WTC11 (cell line): ENCODE measurements around the gene BTBD9. TPM values are rescaled to one million over a fixed set of nuclear protein-coding genes. Genes with fewer than 3 reads are reported as not detected.

Experiments
- ATAC-seq: fragments of 200-7000 bp; cut with Tn5 transposase; 2 replicates; pipeline ENCODE4 v1.10.0; 2021; ENCODE audit warnings: mild to moderate bottlenecking, moderate library complexity
- CTCF ChIA-PET: fragments of 300-600 bp; sonication (Branson Sonifier 250); formaldehyde crosslinking; loops from one replicate; lab custom pipeline; 2021; ENCODE audit warnings: antibody characterized with exemption; lab: Charles Lee
- POLR2A ChIA-PET: fragments of 350-600 bp; sonication (Branson Sonifier 250); formaldehyde crosslinking; loops from one replicate; lab custom pipeline; 2021; ENCODE audit warnings: antibody characterized with exemption; lab: Charles Lee
- DNase-seq: peaks from one replicate; pipeline ENCODE4 v3.0.0; 2021; ENCODE audit warnings: low spot score
- H3K27ac Mint-ChIP-seq: 2 replicates; pipeline ENCODE4 v1.8.0; 2021; ENCODE audit warnings: mixed read lengths
- H3K27me3 Mint-ChIP-seq: 2 replicates; pipeline ENCODE4 v1.8.0; 2021; ENCODE audit warnings: low read depth, mild to moderate bottlenecking, moderate library complexity, mixed read lengths
- H3K36me3 Mint-ChIP-seq: 2 replicates; pipeline ENCODE4 v1.8.0; 2021; ENCODE audit warnings: mixed read lengths
- H3K4me1 Mint-ChIP-seq: 2 replicates; pipeline ENCODE4 v1.8.0; 2022; ENCODE audit warnings: mixed read lengths
- H3K4me3 Mint-ChIP-seq: 2 replicates; pipeline ENCODE4 v1.8.0; 2021; ENCODE audit warnings: mild to moderate bottlenecking, moderate library complexity, mixed read lengths
- H3K9me3 Mint-ChIP-seq: 2 replicates; pipeline ENCODE4 v1.8.0; 2021; ENCODE audit warnings: mixed read lengths
- ELF4 ChIP-seq: sonication (generic); formaldehyde crosslinking; IDR thresholded peaks from 2 replicates; pipeline ENCODE4 v1.8.1; 2022; ENCODE audit warnings: low read depth, mild to moderate bottlenecking, moderate library complexity, missing genetic modification reagents
- EMX1 ChIP-seq: fragments of 250-450 bp; sonication (Bioruptor Pico); IDR thresholded peaks from 2 replicates; pipeline ENCODE4 v1.8.0; 2021; ENCODE audit warnings: mild to moderate bottlenecking
- GTF2I ChIP-seq: fragments of 250-450 bp; sonication (Bioruptor Pico); conservative IDR thresholded peaks from 2 replicates; pipeline ENCODE4 v1.4.0; 2021; ENCODE audit warnings: mild to moderate bottlenecking
- HMGA2 ChIP-seq: fragments of 250-450 bp; sonication (Bioruptor Pico); IDR thresholded peaks from 2 replicates; pipeline ENCODE4 v1.4.0; 2021; ENCODE audit warnings: mild to moderate bottlenecking, moderate library complexity
- KAT7 ChIP-seq: sonication (generic); formaldehyde crosslinking; IDR thresholded peaks from 2 replicates; pipeline ENCODE4 v1.8.1; 2023; ENCODE audit warnings: missing genetic modification reagents, mild to moderate bottlenecking, borderline replicate concordance
- MAX ChIP-seq: sonication (generic); formaldehyde crosslinking; IDR thresholded peaks from 2 replicates; pipeline ENCODE4 v1.8.0; 2022; ENCODE audit warnings: mild to moderate bottlenecking, missing genetic modification reagents
- MYBL2 ChIP-seq: sonication (generic); formaldehyde crosslinking; IDR thresholded peaks from 2 replicates; pipeline ENCODE4 v1.8.1; 2023; ENCODE audit warnings: mild to moderate bottlenecking, moderate library complexity, missing genetic modification reagents
- OVOL2 ChIP-seq: fragments of 250-450 bp; sonication (Bioruptor Pico); IDR thresholded peaks from 2 replicates; pipeline ENCODE4 v1.9.0; 2021; ENCODE audit warnings: mild to moderate bottlenecking, borderline replicate concordance
- RELA ChIP-seq: sonication (generic); formaldehyde crosslinking; IDR thresholded peaks from 2 replicates; pipeline ENCODE4 v1.8.1; 2022; ENCODE audit warnings: missing genetic modification reagents, mild to moderate bottlenecking, borderline replicate concordance
- TCF7 ChIP-seq: sonication (generic); formaldehyde crosslinking; IDR thresholded peaks from 2 replicates; pipeline ENCODE4 v1.8.0; 2022; ENCODE audit warnings: mild to moderate bottlenecking, low read depth, missing genetic modification reagents, moderate library complexity
- TEAD4 ChIP-seq: sonication (generic); formaldehyde crosslinking; IDR thresholded peaks from 2 replicates; pipeline ENCODE4 v1.8.0; 2022; ENCODE audit warnings: mild to moderate bottlenecking, missing genetic modification reagents
- ZNF121 ChIP-seq: sonication (generic); formaldehyde crosslinking; IDR thresholded peaks from 2 replicates; pipeline ENCODE4 v1.8.0; 2023; ENCODE audit warnings: missing genetic modification reagents
- ZNF232 ChIP-seq: sonication (generic); formaldehyde crosslinking; IDR thresholded peaks from 2 replicates; pipeline ENCODE4 v1.8.0; 2022; ENCODE audit warnings: mild to moderate bottlenecking, missing genetic modification reagents
- ZNF396 ChIP-seq: fragments of 250-450 bp; sonication (Bioruptor Pico); IDR thresholded peaks from 2 replicates; pipeline ENCODE4 v1.8.0; 2021; ENCODE audit warnings: mild to moderate bottlenecking, moderate library complexity, borderline replicate concordance
- ZNF416 ChIP-seq: fragments of 250-450 bp; sonication (Bioruptor Pico); IDR thresholded peaks from 2 replicates; pipeline ENCODE4 v1.9.0; 2021; ENCODE audit warnings: mild to moderate bottlenecking, inconsistent platforms
- ZNF423 ChIP-seq: fragments of 250-450 bp; sonication (Bioruptor Pico); IDR thresholded peaks from 2 replicates; pipeline ENCODE4 v2.1.2; 2022; ENCODE audit warnings: mild to moderate bottlenecking, moderate library complexity
- ZNF671 ChIP-seq: fragments of 250-450 bp; sonication (Bioruptor Pico); IDR thresholded peaks from 2 replicates; pipeline ENCODE4 v1.8.0; 2021; ENCODE audit warnings: mild to moderate bottlenecking
- total RNA-seq: library from RNA; stranded (reverse); gene quantifications from 3 replicates; pipeline ENCODE4 v1.2.3, GENCODE V29; 2021
- TF ChIP-seq, protein P1 (sequence below): sonication (generic); formaldehyde crosslinking; IDR thresholded peaks from 2 replicates; pipeline ENCODE4 v1.8.1; 2022; ENCODE audit warnings: mild to moderate bottlenecking, missing genetic modification reagents, moderate library complexity, borderline replicate concordance
- TF ChIP-seq, protein P2 (sequence below): fragments of 250-450 bp; sonication (Bioruptor Pico); IDR thresholded peaks from 2 replicates; pipeline ENCODE4 v1.8.0; 2021; ENCODE audit warnings: mild to moderate bottlenecking
- TF ChIP-seq, protein P3 (sequence below): sonication (generic); formaldehyde crosslinking; IDR thresholded peaks from 2 replicates; pipeline ENCODE4 v1.8.0; 2022; ENCODE audit warnings: mild to moderate bottlenecking, missing genetic modification reagents
- TF ChIP-seq, protein P4 (sequence below): sonication (generic); formaldehyde crosslinking; IDR thresholded peaks from 2 replicates; pipeline ENCODE4 v1.8.0; 2023; ENCODE audit warnings: missing genetic modification reagents
- TF ChIP-seq, protein P5 (sequence below): fragments of 250-450 bp; sonication (Bioruptor Pico); IDR thresholded peaks from 2 replicates; pipeline ENCODE4 v1.9.0; 2021; ENCODE audit warnings: mild to moderate bottlenecking
- TF ChIP-seq, protein P6 (sequence below): sonication (generic); formaldehyde crosslinking; IDR thresholded peaks from 2 replicates; pipeline ENCODE4 v1.8.1; 2023; ENCODE audit warnings: mild to moderate bottlenecking, moderate library complexity, missing genetic modification reagents
- TF ChIP-seq, protein P7 (sequence below): sonication (generic); formaldehyde crosslinking; IDR thresholded peaks from 2 replicates; pipeline ENCODE4 v1.8.1; 2022; ENCODE audit warnings: mild to moderate bottlenecking, moderate library complexity, missing genetic modification reagents

BTBD9 gene
- total RNA-seq, 1 experiment from 2014 or later = 4.2 TPM

DNA sequence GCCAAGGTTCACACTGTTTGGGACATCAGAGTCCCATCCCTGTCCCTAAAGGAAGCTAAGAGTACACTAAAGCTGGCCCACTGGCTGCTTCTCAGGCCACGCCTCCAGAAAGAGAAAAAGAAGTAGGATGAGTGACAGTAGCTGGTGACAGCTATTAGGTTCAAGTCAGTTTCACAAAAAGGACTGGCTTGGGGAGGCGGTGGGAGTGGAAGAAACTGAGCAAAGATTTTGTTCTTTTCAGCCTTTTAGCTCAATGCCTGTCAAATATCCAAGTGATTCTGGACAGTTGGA, 445.5 kb downstream of the BTBD9 start (continued):
- no peak for TF ChIP-seq ZNF396

GRCh38 chr6:38193481-38194281, 446.0 kb downstream of the BTBD9 start:
- no peaks in the 10 kb centered on the region for H3K9me3 Mint-ChIP-seq
- peaks cover 35% of the 10 kb centered on the region for H3K4me1 Mint-ChIP-seq
- H3K27ac Mint-ChIP-seq = no peak overlapping the region; the same call in 1 of the 2 replicates
- ATAC-seq (no peak), DNase-seq (no peak)
- no peak overlapping the region for H3K4me3 Mint-ChIP-seq
- TF ChIP-seq ZNF416 (CRISPR knock-in tag) (no peak), TCF7 (CRISPR knock-in tag) (no peak), ZNF423 (CRISPR knock-in tag) (no peak), ZNF121 (CRISPR knock-in tag) (no peak), TEAD4 (CRISPR knock-in tag) (no peak)
- TF ChIP-seq, protein P1, sequence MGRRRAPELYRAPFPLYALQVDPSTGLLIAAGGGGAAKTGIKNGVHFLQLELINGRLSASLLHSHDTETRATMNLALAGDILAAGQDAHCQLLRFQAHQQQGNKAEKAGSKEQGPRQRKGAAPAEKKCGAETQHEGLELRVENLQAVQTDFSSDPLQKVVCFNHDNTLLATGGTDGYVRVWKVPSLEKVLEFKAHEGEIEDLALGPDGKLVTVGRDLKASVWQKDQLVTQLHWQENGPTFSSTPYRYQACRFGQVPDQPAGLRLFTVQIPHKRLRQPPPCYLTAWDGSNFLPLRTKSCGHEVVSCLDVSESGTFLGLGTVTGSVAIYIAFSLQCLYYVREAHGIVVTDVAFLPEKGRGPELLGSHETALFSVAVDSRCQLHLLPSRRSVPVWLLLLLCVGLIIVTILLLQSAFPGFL (CRISPR knock-in tag) = no peak
- TF ChIP-seq, all 79 proteins: peak for 0
- CTCF ChIA-PET = interaction anchor here (0.5 to 2.7 kb wide), 5 partner anchors 9 to 1765 kb away, joined by 3 to 13 read pairs (median 3); no protein-coding TSS in a partner anchor
- POLR2A ChIA-PET = no interaction called here
- no peaks in the 10 kb centered on the region; the same call in 1 of the 2 replicates for H3K27me3 Mint-ChIP-seq
- H3K36me3 Mint-ChIP-seq = no peaks in the 10 kb centered on the region

DNA sequence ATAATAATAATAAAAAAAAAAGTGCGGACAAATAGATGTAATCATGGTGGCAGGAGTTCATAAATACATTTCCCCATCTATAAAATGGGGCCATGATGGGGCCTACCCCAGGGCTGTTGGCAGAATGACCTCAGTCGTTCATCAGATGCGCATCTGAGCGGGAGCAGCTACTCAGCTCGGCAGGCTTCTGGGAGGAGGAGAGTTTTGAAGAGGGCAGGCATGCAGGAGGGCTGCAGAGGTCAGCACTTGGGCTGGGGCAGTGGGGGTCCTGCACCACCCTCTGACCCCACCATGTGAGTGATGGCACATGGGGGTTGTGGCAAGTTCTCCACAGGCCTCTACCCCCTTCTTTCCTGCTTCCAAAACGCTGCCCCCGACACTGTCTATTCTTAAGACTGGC, 446.7 kb downstream of the BTBD9 start:
- POLR2A ChIA-PET = no interaction called here
- CTCF ChIA-PET = interaction anchor here (0.5 to 2.7 kb wide), 4 partner anchors 8 to 1764 kb away, joined by 3 to 13 read pairs (median 3); no protein-coding TSS in a partner anchor
- Mint-ChIP-seq H3K4me1 (peaks cover 39% of the 10 kb centered on the region), H3K36me3 (no peaks in the 10 kb centered on the region), H3K27ac (no peak overlapping the region), H3K4me3 (no peak overlapping the region), H3K9me3 (no peaks in the 10 kb centered on the region), H3K27me3 (no peaks in the 10 kb centered on the region; the same call in 1 of the 2 replicates)
- DNase-seq (no peak), ATAC-seq (no peak; the same call in 1 of the 2 replicates)
- TF ChIP-seq, protein P2, sequence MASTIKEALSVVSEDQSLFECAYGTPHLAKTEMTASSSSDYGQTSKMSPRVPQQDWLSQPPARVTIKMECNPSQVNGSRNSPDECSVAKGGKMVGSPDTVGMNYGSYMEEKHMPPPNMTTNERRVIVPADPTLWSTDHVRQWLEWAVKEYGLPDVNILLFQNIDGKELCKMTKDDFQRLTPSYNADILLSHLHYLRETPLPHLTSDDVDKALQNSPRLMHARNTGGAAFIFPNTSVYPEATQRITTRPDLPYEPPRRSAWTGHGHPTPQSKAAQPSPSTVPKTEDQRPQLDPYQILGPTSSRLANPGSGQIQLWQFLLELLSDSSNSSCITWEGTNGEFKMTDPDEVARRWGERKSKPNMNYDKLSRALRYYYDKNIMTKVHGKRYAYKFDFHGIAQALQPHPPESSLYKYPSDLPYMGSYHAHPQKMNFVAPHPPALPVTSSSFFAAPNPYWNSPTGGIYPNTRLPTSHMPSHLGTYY (CRISPR knock-in tag) = no peak
- TF ChIP-seq RELA (no peak), ZNF232 (no peak), ZNF121 (CRISPR knock-in tag) (no peak), MAX (CRISPR knock-in tag) (no peak), ZNF671 (CRISPR knock-in tag) (no peak), GTF2I (CRISPR knock-in tag) (no peak), KAT7 (no peak), OVOL2 (CRISPR knock-in tag) (no peak), HMGA2 (no peak), EMX1 (no peak), MYBL2 (no peak), ELF4 (CRISPR knock-in tag) (no peak)
- TF ChIP-seq, protein P3, sequence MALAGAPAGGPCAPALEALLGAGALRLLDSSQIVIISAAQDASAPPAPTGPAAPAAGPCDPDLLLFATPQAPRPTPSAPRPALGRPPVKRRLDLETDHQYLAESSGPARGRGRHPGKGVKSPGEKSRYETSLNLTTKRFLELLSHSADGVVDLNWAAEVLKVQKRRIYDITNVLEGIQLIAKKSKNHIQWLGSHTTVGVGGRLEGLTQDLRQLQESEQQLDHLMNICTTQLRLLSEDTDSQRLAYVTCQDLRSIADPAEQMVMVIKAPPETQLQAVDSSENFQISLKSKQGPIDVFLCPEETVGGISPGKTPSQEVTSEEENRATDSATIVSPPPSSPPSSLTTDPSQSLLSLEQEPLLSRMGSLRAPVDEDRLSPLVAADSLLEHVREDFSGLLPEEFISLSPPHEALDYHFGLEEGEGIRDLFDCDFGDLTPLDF (CRISPR knock-in tag) = no peak
- TF ChIP-seq, protein P4, sequence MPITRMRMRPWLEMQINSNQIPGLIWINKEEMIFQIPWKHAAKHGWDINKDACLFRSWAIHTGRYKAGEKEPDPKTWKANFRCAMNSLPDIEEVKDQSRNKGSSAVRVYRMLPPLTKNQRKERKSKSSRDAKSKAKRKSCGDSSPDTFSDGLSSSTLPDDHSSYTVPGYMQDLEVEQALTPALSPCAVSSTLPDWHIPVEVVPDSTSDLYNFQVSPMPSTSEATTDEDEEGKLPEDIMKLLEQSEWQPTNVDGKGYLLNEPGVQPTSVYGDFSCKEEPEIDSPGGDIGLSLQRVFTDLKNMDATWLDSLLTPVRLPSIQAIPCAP (CRISPR knock-in tag) = no peak
- TF ChIP-seq, protein P5, sequence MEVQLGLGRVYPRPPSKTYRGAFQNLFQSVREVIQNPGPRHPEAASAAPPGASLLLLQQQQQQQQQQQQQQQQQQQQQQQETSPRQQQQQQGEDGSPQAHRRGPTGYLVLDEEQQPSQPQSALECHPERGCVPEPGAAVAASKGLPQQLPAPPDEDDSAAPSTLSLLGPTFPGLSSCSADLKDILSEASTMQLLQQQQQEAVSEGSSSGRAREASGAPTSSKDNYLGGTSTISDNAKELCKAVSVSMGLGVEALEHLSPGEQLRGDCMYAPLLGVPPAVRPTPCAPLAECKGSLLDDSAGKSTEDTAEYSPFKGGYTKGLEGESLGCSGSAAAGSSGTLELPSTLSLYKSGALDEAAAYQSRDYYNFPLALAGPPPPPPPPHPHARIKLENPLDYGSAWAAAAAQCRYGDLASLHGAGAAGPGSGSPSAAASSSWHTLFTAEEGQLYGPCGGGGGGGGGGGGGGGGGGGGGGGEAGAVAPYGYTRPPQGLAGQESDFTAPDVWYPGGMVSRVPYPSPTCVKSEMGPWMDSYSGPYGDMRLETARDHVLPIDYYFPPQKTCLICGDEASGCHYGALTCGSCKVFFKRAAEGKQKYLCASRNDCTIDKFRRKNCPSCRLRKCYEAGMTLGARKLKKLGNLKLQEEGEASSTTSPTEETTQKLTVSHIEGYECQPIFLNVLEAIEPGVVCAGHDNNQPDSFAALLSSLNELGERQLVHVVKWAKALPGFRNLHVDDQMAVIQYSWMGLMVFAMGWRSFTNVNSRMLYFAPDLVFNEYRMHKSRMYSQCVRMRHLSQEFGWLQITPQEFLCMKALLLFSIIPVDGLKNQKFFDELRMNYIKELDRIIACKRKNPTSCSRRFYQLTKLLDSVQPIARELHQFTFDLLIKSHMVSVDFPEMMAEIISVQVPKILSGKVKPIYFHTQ (CRISPR knock-in tag) = no peak
- TF ChIP-seq, protein P6, sequence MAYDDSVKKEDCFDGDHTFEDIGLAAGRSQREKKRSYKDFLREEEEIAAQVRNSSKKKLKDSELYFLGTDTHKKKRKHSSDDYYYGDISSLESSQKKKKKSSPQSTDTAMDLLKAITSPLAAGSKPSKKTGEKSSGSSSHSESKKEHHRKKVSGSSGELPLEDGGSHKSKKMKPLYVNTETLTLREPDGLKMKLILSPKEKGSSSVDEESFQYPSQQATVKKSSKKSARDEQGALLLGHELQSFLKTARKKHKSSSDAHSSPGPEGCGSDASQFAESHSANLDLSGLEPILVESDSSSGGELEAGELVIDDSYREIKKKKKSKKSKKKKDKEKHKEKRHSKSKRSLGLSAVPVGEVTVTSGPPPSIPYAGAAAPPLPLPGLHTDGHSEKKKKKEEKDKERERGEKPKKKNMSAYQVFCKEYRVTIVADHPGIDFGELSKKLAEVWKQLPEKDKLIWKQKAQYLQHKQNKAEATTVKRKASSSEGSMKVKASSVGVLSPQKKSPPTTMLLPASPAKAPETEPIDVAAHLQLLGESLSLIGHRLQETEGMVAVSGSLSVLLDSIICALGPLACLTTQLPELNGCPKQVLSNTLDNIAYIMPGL (CRISPR knock-in tag) = no peak
- TF ChIP-seq, protein P7, sequence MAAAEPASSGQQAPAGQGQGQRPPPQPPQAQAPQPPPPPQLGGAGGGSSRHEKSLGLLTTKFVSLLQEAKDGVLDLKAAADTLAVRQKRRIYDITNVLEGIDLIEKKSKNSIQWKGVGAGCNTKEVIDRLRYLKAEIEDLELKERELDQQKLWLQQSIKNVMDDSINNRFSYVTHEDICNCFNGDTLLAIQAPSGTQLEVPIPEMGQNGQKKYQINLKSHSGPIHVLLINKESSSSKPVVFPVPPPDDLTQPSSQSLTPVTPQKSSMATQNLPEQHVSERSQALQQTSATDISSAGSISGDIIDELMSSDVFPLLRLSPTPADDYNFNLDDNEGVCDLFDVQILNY (CRISPR knock-in tag) = no peak
